Breast epithelium (tissue), 4 donors: ENCODE results near the gene METTL24. TPM values are rescaled to one million over a fixed set of nuclear protein-coding genes. Genes with fewer than 3 reads are reported as not detected.
A peak's percentile ranks its signal among the peaks of the same experiment; 100 is the strongest.

Experiments used
- DNase-seq, 2 donors: peaks; one replicate each; pipeline ENCODE4 v3.0.0-alpha.2; 2019; ENCODE audit warnings: low spot score in 2 of 2
- H3K27ac ChIP-seq, 2 donors: fragments of 200-600 bp; sonication (generic) in 1 of 2; one replicate each; pipeline ENCODE4 v1.5.1; 2016 to 2019; ENCODE audit warnings: mild to moderate bottlenecking in 1 of 2
- H3K27me3 ChIP-seq, 2 donors: fragments of 200-600 bp; sonication (generic) in 1 of 2; one replicate each; pipeline versions ENCODE4 v1.5.1 to v1.6.0; 2017 to 2019; ENCODE audit warnings: control low read depth in 1 of 2, mild to moderate bottlenecking in 1 of 2
- H3K36me3 ChIP-seq: fragments of 200-600 bp; one replicate; pipeline ENCODE4 v1.5.1; 2019
- H3K4me1 ChIP-seq, 2 donors: fragments of 200-600 bp; sonication (generic); one replicate each; pipeline ENCODE4 v1.5.1; 2016 to 2019; ENCODE audit warnings: control low read depth in 1 of 2
- H3K4me3 ChIP-seq, 3 donors: fragments of 200-600 bp; sonication (generic); 1 replicate in 2 of 3; 2 replicates in 1 of 3; pipeline ENCODE4 v1.5.1; 2016 to 2019; ENCODE audit warnings: mild to moderate bottlenecking in 3 of 3, moderate library complexity in 2 of 3
- H3K9me3 ChIP-seq, 2 donors: fragments of 200-600 bp; sonication (generic) in 1 of 2; one replicate each; pipeline ENCODE4 v1.5.1; 2016 to 2019; ENCODE audit warnings: control low read depth in 1 of 2
- CTCF ChIP-seq, 3 donors: fragments of 450-650 bp; IDR thresholded peaks; one replicate each; pipeline ENCODE4 v1.5.1; 2016 to 2017; ENCODE audit warnings: antibody characterized with exemption in 3 of 3, mild to moderate bottlenecking in 3 of 3, moderate library complexity in 3 of 3
- POLR2A ChIP-seq: fragments of 450-650 bp; IDR thresholded peaks from one replicate; pipeline ENCODE4 v1.6.1; 2016; ENCODE audit warnings: antibody characterized with exemption, mild to moderate bottlenecking, moderate library complexity
- POLR2AphosphoS5 ChIP-seq, 3 donors: sonication (generic); formaldehyde crosslinking; IDR thresholded peaks; one replicate each; pipeline ENCODE4 v1.6.1; 2017; ENCODE audit warnings: antibody characterized with exemption in 3 of 3
- intact Hi-C: fragments of 100-400 bp; cut with DNase I; formaldehyde crosslinking; loops from one replicate; pipeline ENCODE4 v1.15.1; 2023; ENCODE audit warnings: low total_unique reads
- total RNA-seq, 3 donors: library from RNA; depleted of rRNA; stranded (reverse); fragments of >200 nt; gene quantifications; one replicate each; pipeline ENCODE4 v1.1.0, GENCODE V29; 2016

METTL24 gene
- total RNA-seq, 3 donors from 2014 or later = 0.96 to 6.6 (median 3.4) TPM

GRCh38 chr6:110357298-110357663 is 868 bp downstream of the METTL24 start:
- Histone ChIP-seq H3K27me3 (peaks cover 0 to 8% of the 10 kb centered on the region in 2 donors), H3K4me3 (peak overlapping the region; percentile 53 to 73 (median 54)), H3K27ac (peak overlapping the region; percentile 65 to 92), H3K9me3 (no peaks in the 10 kb centered on the region), H3K36me3 (no peaks in the 10 kb centered on the region), H3K4me1 (no peaks in the 10 kb centered on the region)
- TF ChIP-seq POLR2A = no peak
- TF ChIP-seq CTCF (IDR thresholded peaks at IDR 0.05) = no peak
- no peak for TF ChIP-seq POLR2AphosphoS5 (IDR thresholded peaks at IDR 0.05)
- DNase-seq = no peak
- intact Hi-C loops = no loop called here

- no peaks in the 10 kb centered on the region for H3K9me3 ChIP-seq
- TF ChIP-seq POLR2A (no peak), POLR2AphosphoS5 (IDR thresholded peaks at IDR 0.05) (no peak), CTCF (IDR thresholded peaks at IDR 0.05) (no peak)
- no peak for DNase-seq
- H3K36me3 ChIP-seq = no peaks in the 10 kb centered on the region
- peak overlapping the region in 2 of 3 donors; percentile 54 to 73 for H3K4me3 ChIP-seq
- intact Hi-C loops = no loop called here
- peak overlapping the region; percentile 65 to 92 for H3K27ac ChIP-seq
- H3K4me1 ChIP-seq = no peaks in the 10 kb centered on the region
- peaks cover 0 to 8% of the 10 kb centered on the region in 2 donors for H3K27me3 ChIP-seq
These were observed 1.4 kb downstream of the METTL24 start for GRCh38 chr6:110356778-110357177.

- H3K4me1 ChIP-seq = no peaks in the 10 kb centered on the region
These were observed 2.4 kb downstream of the METTL24 start for GRCh38 chr6:110355727-110356126.

GRCh38 chr6:110355022-110355421 is 3.1 kb downstream of the METTL24 start:
- H3K27me3 ChIP-seq = peaks cover 0 to 8% of the 10 kb centered on the region in 2 donors
- no peaks in the 10 kb centered on the region for H3K9me3 ChIP-seq
- DNase-seq = no peak
- no peaks in the 10 kb centered on the region for H3K4me1 ChIP-seq
- H3K4me3 ChIP-seq = no peak overlapping the region
- TF ChIP-seq CTCF (IDR thresholded peaks at IDR 0.05) = no peak
- TF ChIP-seq POLR2A = no peak
- TF ChIP-seq POLR2AphosphoS5 (IDR thresholded peaks at IDR 0.05) = no peak
- intact Hi-C loops = no loop called here
- peak overlapping the region in 1 of 2 donors; percentile 57 for H3K27ac ChIP-seq
- no peaks in the 10 kb centered on the region for H3K36me3 ChIP-seq

More at GRCh38 chr6:110355727-110356126, 2.4 kb downstream of the METTL24 start:
- no peak for DNase-seq
- no peaks in the 10 kb centered on the region for H3K9me3 ChIP-seq
- peaks cover 0 to 8% of the 10 kb centered on the region in 2 donors for H3K27me3 ChIP-seq
- H3K4me3 ChIP-seq = no peak overlapping the region
- intact Hi-C loops = no loop called here
- H3K36me3 ChIP-seq = no peaks in the 10 kb centered on the region
- TF ChIP-seq POLR2A = no peak
- TF ChIP-seq CTCF (IDR thresholded peaks at IDR 0.05) = no peak
- TF ChIP-seq POLR2AphosphoS5 (IDR thresholded peaks at IDR 0.05) = no peak
- H3K27ac ChIP-seq = peak overlapping the region in 1 of 2 donors; percentile 57

- H3K4me1 ChIP-seq = no peaks in the 10 kb centered on the region
- DNase-seq = no peak
These were observed 4.0 kb downstream of the METTL24 start for GRCh38 chr6:110354153-110354552.

More at GRCh38 chr6:110354153-110354552, 4.0 kb downstream of the METTL24 start:
- peaks cover 0 to 8% of the 10 kb centered on the region in 2 donors for H3K27me3 ChIP-seq
- no peak overlapping the region for H3K27ac ChIP-seq
- intact Hi-C loops = no loop called here
- TF ChIP-seq POLR2A (no peak), CTCF (IDR thresholded peaks at IDR 0.05) (no peak), POLR2AphosphoS5 (IDR thresholded peaks at IDR 0.05) (no peak)
- H3K4me3 ChIP-seq = no peak overlapping the region
- no peaks in the 10 kb centered on the region for H3K36me3 ChIP-seq
- H3K9me3 ChIP-seq = no peaks in the 10 kb centered on the region
